ENCODE measurements around the gene CCSER2. TPM values are rescaled to one million over a fixed set of nuclear protein-coding genes. Genes with fewer than 3 reads are reported as not detected.
"Not testable (repeated sequence)": the region's sequence is repeated elsewhere in the genome, so short reads cannot be mapped to it uniquely, and the experiment has no call there.

The CCSER2 gene
- total and polyA plus RNA-seq, 4 donors = 9.4 to 83.5 (median 32.5) TPM

DNA sequence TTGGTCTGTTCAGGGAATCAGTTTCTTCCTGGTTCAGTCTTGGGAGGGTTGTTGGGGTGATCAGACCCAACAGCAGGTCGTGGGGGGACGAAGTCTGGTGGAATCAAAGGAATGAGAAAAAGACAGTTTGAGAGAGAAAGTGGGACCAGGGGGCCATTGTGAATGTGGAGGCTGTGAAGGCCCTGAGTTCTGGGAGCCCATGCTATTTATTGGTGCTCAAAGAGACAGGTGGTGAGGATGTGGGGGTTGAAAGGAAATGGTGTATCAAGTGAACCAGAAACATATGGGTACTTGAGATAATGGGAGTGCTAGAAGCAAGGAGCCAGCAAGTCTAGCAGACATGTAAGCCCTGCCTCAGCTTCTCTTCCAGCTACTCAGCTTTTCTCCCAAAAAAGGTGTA, 84.1 kb downstream of the CCSER2 start:
- Histone ChIP-seq H3K4me3 (no peak overlapping the region), H3K27me3 (ENCODE audit: control insufficient read depth in 3 of 3, insufficient read depth in 3 of 3, low read length in 2 of 3) (no peaks in the 10 kb centered on the region), H3K9ac (ENCODE audit: insufficient read depth in 1 of 2, low read length in 2 of 2) (no peak overlapping the region), H3K27ac (ENCODE audit: low read depth in 1 of 2, low read length in 1 of 2) (no peak overlapping the region), H3K4me1 (ENCODE audit: control insufficient read depth in 5 of 5, insufficient read depth in 5 of 5, low read length in 5 of 5) (peaks cover 0 to 4% (median 0%) of the 10 kb centered on the region in 5 donors), H3K9me3 (ENCODE audit: control insufficient read depth in 4 of 4, insufficient read depth in 3 of 4, low read length in 3 of 4) (peaks cover 0 to 23% (median 4%) of the 10 kb centered on the region in 4 donors), H3K36me3 (ENCODE audit: control insufficient read depth in 4 of 4, insufficient read depth in 4 of 4, low read length in 4 of 4) (peaks cover 0 to 15% (median 2%) of the 10 kb centered on the region in 4 donors)
- DNase-seq (no peak), ATAC-seq (ENCODE audit: insufficient read depth, low FRiP score) (no peak)
- TF ChIP-seq, protein P1, sequence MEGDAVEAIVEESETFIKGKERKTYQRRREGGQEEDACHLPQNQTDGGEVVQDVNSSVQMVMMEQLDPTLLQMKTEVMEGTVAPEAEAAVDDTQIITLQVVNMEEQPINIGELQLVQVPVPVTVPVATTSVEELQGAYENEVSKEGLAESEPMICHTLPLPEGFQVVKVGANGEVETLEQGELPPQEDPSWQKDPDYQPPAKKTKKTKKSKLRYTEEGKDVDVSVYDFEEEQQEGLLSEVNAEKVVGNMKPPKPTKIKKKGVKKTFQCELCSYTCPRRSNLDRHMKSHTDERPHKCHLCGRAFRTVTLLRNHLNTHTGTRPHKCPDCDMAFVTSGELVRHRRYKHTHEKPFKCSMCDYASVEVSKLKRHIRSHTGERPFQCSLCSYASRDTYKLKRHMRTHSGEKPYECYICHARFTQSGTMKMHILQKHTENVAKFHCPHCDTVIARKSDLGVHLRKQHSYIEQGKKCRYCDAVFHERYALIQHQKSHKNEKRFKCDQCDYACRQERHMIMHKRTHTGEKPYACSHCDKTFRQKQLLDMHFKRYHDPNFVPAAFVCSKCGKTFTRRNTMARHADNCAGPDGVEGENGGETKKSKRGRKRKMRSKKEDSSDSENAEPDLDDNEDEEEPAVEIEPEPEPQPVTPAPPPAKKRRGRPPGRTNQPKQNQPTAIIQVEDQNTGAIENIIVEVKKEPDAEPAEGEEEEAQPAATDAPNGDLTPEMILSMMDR (IDR thresholded peaks at IDR 0.05; ENCODE audit: control extremely low read depth, extremely low read depth) = no peak
- 97 to 100% methylated on average over 2 of the region's 2 CpGs for WGBS, 2 donors

DNA sequence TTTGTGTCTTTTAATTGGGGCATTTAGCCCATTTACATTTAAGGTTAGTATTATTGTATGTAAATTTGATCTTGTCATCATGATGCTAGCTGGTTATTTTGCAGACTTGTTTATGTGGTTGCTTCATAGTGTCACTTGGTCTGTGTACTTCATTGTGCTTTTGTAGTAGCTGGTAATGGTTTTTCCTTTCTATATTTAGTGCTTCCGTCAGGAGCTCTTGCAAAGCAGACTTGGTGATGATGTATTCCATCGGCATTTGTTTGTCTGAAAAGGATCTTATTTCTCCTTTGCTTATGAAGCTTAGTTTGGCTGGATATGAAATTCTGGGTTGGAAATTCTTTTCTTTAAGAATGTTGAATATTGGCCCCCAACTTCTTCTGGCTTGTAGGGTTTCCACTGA, 85.7 kb downstream of the CCSER2 start:
- H3K9me3 ChIP-seq (ENCODE audit: control insufficient read depth in 4 of 4, insufficient read depth in 3 of 4, low read length in 3 of 4) = peaks cover 0 to 23% (median 4%) of the 10 kb centered on the region in 4 donors

DNA sequence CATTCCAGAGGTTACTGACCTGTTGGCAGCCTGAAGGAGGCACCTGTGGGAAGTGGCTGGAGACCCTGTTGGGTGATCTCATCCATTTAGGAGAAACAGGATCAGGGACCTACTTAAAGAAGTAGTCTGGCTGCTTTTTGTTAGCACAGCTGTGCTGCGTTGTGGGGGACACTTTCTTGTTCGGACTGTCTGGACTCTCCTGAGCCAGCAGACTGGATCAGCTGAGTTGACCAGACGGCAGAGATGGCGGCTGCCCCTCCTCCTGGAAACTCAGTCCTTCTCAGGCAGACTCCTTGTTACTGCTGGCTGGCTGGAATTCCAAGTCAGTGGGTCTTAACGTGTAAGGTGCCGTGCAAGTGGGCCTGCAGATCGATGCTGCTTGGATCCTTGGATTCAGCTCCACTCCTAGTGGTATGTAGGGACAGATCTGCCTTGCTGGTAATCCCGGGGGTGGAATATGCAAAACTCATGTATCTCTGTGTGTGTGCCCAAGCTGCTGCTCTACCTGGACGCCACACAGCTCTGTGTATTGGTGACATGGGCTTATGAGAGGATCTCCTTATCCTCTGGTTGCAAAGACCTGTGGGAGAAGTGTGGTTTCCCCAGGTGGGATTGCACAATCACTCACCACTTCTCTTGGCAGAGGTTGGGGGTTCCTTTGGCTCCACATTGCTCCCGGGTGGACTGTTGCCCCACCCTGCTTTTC, 87.3 kb downstream of the CCSER2 start:
- Histone ChIP-seq H3K27ac (ENCODE audit: low read depth in 1 of 2, low read length in 1 of 2) (peak overlapping the region in 1 of 2 donors; percentile 68), H3K27me3 (ENCODE audit: control insufficient read depth in 3 of 3, insufficient read depth in 3 of 3, low read length in 2 of 3) (no peaks in the 10 kb centered on the region), H3K9me3 (ENCODE audit: control insufficient read depth in 4 of 4, insufficient read depth in 3 of 4, low read length in 3 of 4) (peaks cover 0 to 23% (median 4%) of the 10 kb centered on the region in 4 donors), H3K4me1 (ENCODE audit: control insufficient read depth in 5 of 5, insufficient read depth in 5 of 5, low read length in 5 of 5) (peaks cover 0 to 4% (median 0%) of the 10 kb centered on the region in 5 donors), H3K4me3 (no peak overlapping the region), H3K9ac (ENCODE audit: insufficient read depth in 1 of 2, low read length in 2 of 2) (no peak overlapping the region), H3K36me3 (ENCODE audit: control insufficient read depth in 4 of 4, insufficient read depth in 4 of 4, low read length in 4 of 4) (peaks cover 0 to 12% (median 4%) of the 10 kb centered on the region in 4 donors)
- peak; percentile 72 for ATAC-seq (ENCODE audit: insufficient read depth, low FRiP score)
- TF ChIP-seq, protein P1 (IDR thresholded peaks at IDR 0.05; ENCODE audit: control extremely low read depth, extremely low read depth) = no peak
- DNase-seq = peak in 1 of 3 donors; percentile 39
- 71 to 79% methylated on average over 10 of the region's 10 CpGs for WGBS, 2 donors

More for the DNA sequence above, 85.7 kb downstream of the CCSER2 start:
- not testable (repeated sequence) for ATAC-seq (ENCODE audit: insufficient read depth, low FRiP score); H3K4me1 ChIP-seq (ENCODE audit: control insufficient read depth in 5 of 5, insufficient read depth in 5 of 5, low read length in 5 of 5); DNase-seq; H3K4me3 ChIP-seq; H3K27me3 ChIP-seq (ENCODE audit: control insufficient read depth in 3 of 3, insufficient read depth in 3 of 3, low read length in 2 of 3); H3K9ac ChIP-seq (ENCODE audit: insufficient read depth in 1 of 2, low read length in 2 of 2)
- Histone ChIP-seq H3K36me3 (ENCODE audit: control insufficient read depth in 4 of 4, insufficient read depth in 4 of 4, low read length in 4 of 4) (peaks cover 0 to 15% (median 4%) of the 10 kb centered on the region in 4 donors), H3K27ac (ENCODE audit: low read depth in 1 of 2, low read length in 1 of 2) (peak overlapping the region in 1 of 2 donors; percentile 53)
- WGBS, 2 donors = 90 to 98% methylated on average over 2 of the region's 2 CpGs

DNA sequence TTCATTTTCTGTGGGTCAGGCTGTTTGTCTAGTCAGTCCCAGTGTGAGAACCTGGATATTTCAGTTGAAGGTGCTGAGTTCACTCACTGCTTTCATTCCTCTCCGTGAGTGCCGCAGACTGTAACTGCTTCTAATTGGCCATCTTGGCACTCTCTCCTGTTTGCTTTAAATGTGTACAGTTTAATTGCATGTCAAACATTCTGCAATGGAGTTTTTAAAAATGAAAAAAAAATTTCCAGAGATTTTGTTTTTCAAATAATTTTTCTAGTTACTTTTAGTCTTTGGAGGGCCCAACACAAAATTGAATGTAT, 87.8 kb downstream of the CCSER2 start:
- no peak overlapping the region for H3K9ac ChIP-seq (ENCODE audit: insufficient read depth in 1 of 2, low read length in 2 of 2)
- peak in 1 of 3 donors; percentile 29 for DNase-seq
- peak overlapping the region in 1 of 2 donors; percentile 8 for H3K27ac ChIP-seq (ENCODE audit: low read depth in 1 of 2, low read length in 1 of 2)
- WGBS, 2 donors = 76 to 84% methylated on average over 2 of the region's 2 CpGs
- peaks cover 0 to 4% (median 0%) of the 10 kb centered on the region in 5 donors for H3K4me1 ChIP-seq (ENCODE audit: control insufficient read depth in 5 of 5, insufficient read depth in 5 of 5, low read length in 5 of 5)
- TF ChIP-seq, protein P1 (IDR thresholded peaks at IDR 0.05; ENCODE audit: control extremely low read depth, extremely low read depth) = no peak
- no peak overlapping the region for H3K4me3 ChIP-seq
- peaks cover 0 to 21% (median 4%) of the 10 kb centered on the region in 4 donors for H3K9me3 ChIP-seq (ENCODE audit: control insufficient read depth in 4 of 4, insufficient read depth in 3 of 4, low read length in 3 of 4)
- no peak for ATAC-seq (ENCODE audit: insufficient read depth, low FRiP score)
- no peaks in the 10 kb centered on the region for H3K27me3 ChIP-seq (ENCODE audit: control insufficient read depth in 3 of 3, insufficient read depth in 3 of 3, low read length in 2 of 3)
- H3K36me3 ChIP-seq (ENCODE audit: control insufficient read depth in 4 of 4, insufficient read depth in 4 of 4, low read length in 4 of 4) = peaks cover under 1 to 16% (median 4%) of the 10 kb centered on the region in 4 donors
